IMR-90 (cell line): ENCODE results near the gene SMCHD1.

Source experiments
- CEBPB ChIP-seq: IDR thresholded peaks from 2 replicates; pipeline ENCODE4 v1.6.1; 2012; ENCODE audit warnings: low read depth, low read length, improper control_type of control experiment
- CHD1 ChIP-seq: IDR thresholded peaks from 2 replicates; pipeline ENCODE4 v1.6.1; 2012; ENCODE audit warnings: low read depth, low read length, improper control_type of control experiment
- ELK1 ChIP-seq: fragments of 150-350 bp; IDR thresholded peaks from 2 replicates; pipeline ENCODE4 v1.6.1; 2016; ENCODE audit warnings: low read depth, mild to moderate bottlenecking, low read length, moderate library complexity, borderline replicate concordance
- FOS ChIP-seq: fragments of 150-350 bp; IDR thresholded peaks from 2 replicates; pipeline ENCODE4 v1.6.1; 2016; ENCODE audit warnings: low read depth, low read length
- MAFK ChIP-seq: IDR thresholded peaks from 2 replicates; pipeline ENCODE4 v1.6.1; 2012; ENCODE audit warnings: low read depth, low read length, improper control_type of control experiment
- MAZ ChIP-seq: IDR thresholded peaks from 2 replicates; pipeline ENCODE4 v1.6.1; 2012; ENCODE audit warnings: low read depth, mild to moderate bottlenecking, low read length, improper control_type of control experiment, moderate library complexity, borderline replicate concordance
- MXI1 ChIP-seq: IDR thresholded peaks from 2 replicates; pipeline ENCODE4 v1.6.1; 2012; ENCODE audit warnings: low read depth, mild to moderate bottlenecking, low read length, moderate library complexity, borderline replicate concordance
- NFE2L2 ChIP-seq: fragments of 150-350 bp; IDR thresholded peaks from 2 replicates; pipeline ENCODE4 v1.6.1; 2016; ENCODE audit warnings: low read depth, mild to moderate bottlenecking, low read length
- POLR2A ChIP-seq: IDR thresholded peaks from 2 replicates; pipeline ENCODE4 v1.6.1; 2012; ENCODE audit warnings: mild to moderate bottlenecking, low read depth, low read length
- RAD21 ChIP-seq: IDR thresholded peaks from 2 replicates; pipeline ENCODE4 v1.6.1; 2012; ENCODE audit warnings: low read length, improper control_type of control experiment
- RFX5 ChIP-seq: IDR thresholded peaks from 2 replicates; pipeline ENCODE4 v1.8.0; 2012; ENCODE audit warnings: low read depth, mild to moderate bottlenecking, low read length, moderate library complexity
- SMC3 ChIP-seq: fragments of 150-350 bp; IDR thresholded peaks from 2 replicates; pipeline ENCODE4 v1.6.1; 2016; ENCODE audit warnings: low read depth, mild to moderate bottlenecking, antibody characterized with exemption, low read length, moderate library complexity
- TF ChIP-seq, protein P1 (sequence below): conservative IDR thresholded peaks from 2 replicates; pipeline ENCODE4 v1.5.1; 2012; ENCODE audit warnings: mild to moderate bottlenecking, low read depth, low read length, improper control_type of control experiment
- TF ChIP-seq, protein P2 (sequence below): fragments of 150-350 bp; IDR thresholded peaks from 2 replicates; pipeline ENCODE4 v1.6.1; 2017; ENCODE audit warnings: mild to moderate bottlenecking, antibody characterized with exemption, low read length, low read depth

GRCh38 chr18:2672410-2672809 lies 16.9 kb downstream of the SMCHD1 start:
- TF ChIP-seq MAFK (no peak), NFE2L2 (no peak), POLR2A (no peak), ELK1 (no peak), RAD21 (no peak), MXI1 (no peak), FOS (no peak), MAZ (no peak), SMC3 (no peak), CEBPB (no peak), RFX5 (no peak), CHD1 (no peak)
- TF ChIP-seq, protein P1, sequence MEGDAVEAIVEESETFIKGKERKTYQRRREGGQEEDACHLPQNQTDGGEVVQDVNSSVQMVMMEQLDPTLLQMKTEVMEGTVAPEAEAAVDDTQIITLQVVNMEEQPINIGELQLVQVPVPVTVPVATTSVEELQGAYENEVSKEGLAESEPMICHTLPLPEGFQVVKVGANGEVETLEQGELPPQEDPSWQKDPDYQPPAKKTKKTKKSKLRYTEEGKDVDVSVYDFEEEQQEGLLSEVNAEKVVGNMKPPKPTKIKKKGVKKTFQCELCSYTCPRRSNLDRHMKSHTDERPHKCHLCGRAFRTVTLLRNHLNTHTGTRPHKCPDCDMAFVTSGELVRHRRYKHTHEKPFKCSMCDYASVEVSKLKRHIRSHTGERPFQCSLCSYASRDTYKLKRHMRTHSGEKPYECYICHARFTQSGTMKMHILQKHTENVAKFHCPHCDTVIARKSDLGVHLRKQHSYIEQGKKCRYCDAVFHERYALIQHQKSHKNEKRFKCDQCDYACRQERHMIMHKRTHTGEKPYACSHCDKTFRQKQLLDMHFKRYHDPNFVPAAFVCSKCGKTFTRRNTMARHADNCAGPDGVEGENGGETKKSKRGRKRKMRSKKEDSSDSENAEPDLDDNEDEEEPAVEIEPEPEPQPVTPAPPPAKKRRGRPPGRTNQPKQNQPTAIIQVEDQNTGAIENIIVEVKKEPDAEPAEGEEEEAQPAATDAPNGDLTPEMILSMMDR = no peak
- TF ChIP-seq, protein P2, sequence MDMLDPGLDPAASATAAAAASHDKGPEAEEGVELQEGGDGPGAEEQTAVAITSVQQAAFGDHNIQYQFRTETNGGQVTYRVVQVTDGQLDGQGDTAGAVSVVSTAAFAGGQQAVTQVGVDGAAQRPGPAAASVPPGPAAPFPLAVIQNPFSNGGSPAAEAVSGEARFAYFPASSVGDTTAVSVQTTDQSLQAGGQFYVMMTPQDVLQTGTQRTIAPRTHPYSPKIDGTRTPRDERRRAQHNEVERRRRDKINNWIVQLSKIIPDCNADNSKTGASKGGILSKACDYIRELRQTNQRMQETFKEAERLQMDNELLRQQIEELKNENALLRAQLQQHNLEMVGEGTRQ = no peak
